HEK293 (cell line): Measurements from ENCODE around the gene LRIG3.

Experiments
- PRDM6 ChIP-seq: fragments of 450-650 bp; formaldehyde crosslinking; IDR thresholded peaks from 2 replicates; pipeline ENCODE4 v1.5.1; 2017; ENCODE audit warnings: missing biosample characterization, missing genetic modification characterization
- YY1 ChIP-seq: fragments of 450-650 bp; formaldehyde crosslinking; IDR thresholded peaks from 2 replicates; pipeline ENCODE4 v1.5.1; 2018; ENCODE audit warnings: missing biosample characterization, missing genetic modification characterization
- ZEB2 ChIP-seq: fragments of 450-650 bp; formaldehyde crosslinking; IDR thresholded peaks from 2 replicates; pipeline ENCODE4 v1.5.1; 2016; ENCODE audit warnings: missing biosample characterization, missing genetic modification characterization
- ZNF24 ChIP-seq: fragments of 450-650 bp; formaldehyde crosslinking; IDR thresholded peaks from 2 replicates; pipeline ENCODE4 v1.5.1; 2016; ENCODE audit warnings: missing biosample characterization, missing genetic modification characterization
- ZNF561 ChIP-seq: fragments of 450-650 bp; IDR thresholded peaks from 2 replicates; pipeline ENCODE4 v1.5.1; 2018; ENCODE audit warnings: missing biosample characterization, missing genetic modification characterization, borderline replicate concordance
- TF ChIP-seq, protein P1 (sequence below): fragments of 450-650 bp; formaldehyde crosslinking; IDR thresholded peaks from 2 replicates; pipeline ENCODE4 v1.5.1; 2016; ENCODE audit warnings: missing biosample characterization, missing genetic modification characterization
- TF ChIP-seq, protein P2 (sequence below): fragments of 450-650 bp; formaldehyde crosslinking; IDR thresholded peaks from 2 replicates; pipeline ENCODE4 v1.5.1; 2016; ENCODE audit warnings: missing biosample characterization, missing genetic modification characterization

DNA sequence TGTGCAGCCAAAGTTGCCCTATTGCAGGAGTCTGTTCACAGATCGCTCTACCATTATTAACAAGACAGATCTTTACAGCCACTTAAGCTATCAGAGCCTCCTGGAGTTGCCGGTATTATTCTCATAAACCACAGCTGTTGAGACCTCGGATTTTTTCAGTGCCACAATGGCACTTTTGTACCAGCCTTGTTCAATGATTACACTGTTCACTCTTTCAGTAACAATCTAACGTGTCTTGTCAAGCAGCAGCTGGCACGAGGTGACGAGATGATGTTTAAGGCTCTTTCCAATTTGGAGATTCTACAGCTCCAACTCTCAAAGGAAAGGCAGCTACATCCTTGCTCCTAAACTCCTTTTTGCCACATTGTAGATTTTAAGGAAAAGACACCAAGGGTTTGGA is 30.7 kb downstream of the LRIG3 start:
- TF ChIP-seq, protein P1, sequence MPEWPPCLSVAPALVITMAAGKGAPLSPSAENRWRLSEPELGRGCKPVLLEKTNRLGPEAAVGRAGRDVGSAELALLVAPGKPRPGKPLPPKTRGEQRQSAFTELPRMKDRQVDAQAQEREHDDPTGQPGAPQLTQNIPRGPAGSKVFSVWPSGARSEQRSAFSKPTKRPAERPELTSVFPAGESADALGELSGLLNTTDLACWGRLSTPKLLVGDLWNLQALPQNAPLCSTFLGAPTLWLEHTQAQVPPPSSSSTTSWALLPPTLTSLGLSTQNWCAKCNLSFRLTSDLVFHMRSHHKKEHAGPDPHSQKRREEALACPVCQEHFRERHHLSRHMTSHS (tag by site-specific recombination): no peak
- TF ChIP-seq, protein P2, sequence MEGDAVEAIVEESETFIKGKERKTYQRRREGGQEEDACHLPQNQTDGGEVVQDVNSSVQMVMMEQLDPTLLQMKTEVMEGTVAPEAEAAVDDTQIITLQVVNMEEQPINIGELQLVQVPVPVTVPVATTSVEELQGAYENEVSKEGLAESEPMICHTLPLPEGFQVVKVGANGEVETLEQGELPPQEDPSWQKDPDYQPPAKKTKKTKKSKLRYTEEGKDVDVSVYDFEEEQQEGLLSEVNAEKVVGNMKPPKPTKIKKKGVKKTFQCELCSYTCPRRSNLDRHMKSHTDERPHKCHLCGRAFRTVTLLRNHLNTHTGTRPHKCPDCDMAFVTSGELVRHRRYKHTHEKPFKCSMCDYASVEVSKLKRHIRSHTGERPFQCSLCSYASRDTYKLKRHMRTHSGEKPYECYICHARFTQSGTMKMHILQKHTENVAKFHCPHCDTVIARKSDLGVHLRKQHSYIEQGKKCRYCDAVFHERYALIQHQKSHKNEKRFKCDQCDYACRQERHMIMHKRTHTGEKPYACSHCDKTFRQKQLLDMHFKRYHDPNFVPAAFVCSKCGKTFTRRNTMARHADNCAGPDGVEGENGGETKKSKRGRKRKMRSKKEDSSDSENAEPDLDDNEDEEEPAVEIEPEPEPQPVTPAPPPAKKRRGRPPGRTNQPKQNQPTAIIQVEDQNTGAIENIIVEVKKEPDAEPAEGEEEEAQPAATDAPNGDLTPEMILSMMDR (tag by site-specific recombination): no peak
- TF ChIP-seq PRDM6 (tag by site-specific recombination) (no peak), ZNF561 (tag by site-specific recombination) (no peak), ZEB2 (tag by site-specific recombination) (no peak), ZNF24 (tag by site-specific recombination) (no peak), YY1 (tag by site-specific recombination) (no peak)
